ENCODE data around the gene CEP89. TPM values are rescaled to one million over a fixed set of nuclear protein-coding genes. Genes with fewer than 3 reads are reported as not detected.

Gene CEP89
- total RNA-seq, 1 donor from 2014 or later = 29.0 TPM

DNA sequence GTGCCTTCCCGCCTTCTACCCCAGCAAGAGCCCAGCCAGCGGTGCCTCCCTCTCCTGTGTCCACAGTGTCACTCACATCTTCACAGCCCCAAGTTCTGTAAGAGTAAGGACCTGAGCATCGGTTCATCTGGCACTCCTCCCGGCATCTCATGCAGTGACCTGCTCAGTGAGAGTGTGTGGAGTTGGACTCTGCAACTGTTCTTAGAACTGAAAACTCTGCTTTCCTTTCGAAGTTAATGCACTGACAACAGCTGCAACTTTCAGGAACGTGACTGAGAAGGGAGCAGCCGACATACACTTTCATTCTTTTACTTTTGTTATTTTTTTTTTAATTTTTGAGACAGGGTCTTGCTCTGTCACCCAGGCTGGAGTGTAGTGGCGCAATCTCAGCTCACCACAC lies 41.2 kb downstream of the CEP89 start:
- peaks cover 57% of the 10 kb centered on the region for H3K36me3 Mint-ChIP-seq
- no peak overlapping the region for H3K4me3 Mint-ChIP-seq
- no peaks in the 10 kb centered on the region for H3K4me1 Mint-ChIP-seq
- no peaks in the 10 kb centered on the region for H3K27me3 Mint-ChIP-seq (ENCODE audit: low read depth)
- DNase-seq (ENCODE audit: low spot score in 2 of 2, unreplicated experiment in 2 of 2) = no peak
- H3K27ac Mint-ChIP-seq = no peak overlapping the region
- TF ChIP-seq, protein P1, sequence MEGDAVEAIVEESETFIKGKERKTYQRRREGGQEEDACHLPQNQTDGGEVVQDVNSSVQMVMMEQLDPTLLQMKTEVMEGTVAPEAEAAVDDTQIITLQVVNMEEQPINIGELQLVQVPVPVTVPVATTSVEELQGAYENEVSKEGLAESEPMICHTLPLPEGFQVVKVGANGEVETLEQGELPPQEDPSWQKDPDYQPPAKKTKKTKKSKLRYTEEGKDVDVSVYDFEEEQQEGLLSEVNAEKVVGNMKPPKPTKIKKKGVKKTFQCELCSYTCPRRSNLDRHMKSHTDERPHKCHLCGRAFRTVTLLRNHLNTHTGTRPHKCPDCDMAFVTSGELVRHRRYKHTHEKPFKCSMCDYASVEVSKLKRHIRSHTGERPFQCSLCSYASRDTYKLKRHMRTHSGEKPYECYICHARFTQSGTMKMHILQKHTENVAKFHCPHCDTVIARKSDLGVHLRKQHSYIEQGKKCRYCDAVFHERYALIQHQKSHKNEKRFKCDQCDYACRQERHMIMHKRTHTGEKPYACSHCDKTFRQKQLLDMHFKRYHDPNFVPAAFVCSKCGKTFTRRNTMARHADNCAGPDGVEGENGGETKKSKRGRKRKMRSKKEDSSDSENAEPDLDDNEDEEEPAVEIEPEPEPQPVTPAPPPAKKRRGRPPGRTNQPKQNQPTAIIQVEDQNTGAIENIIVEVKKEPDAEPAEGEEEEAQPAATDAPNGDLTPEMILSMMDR (IDR thresholded peaks at IDR 0.05; ENCODE audit: unreplicated experiment) = no peak
- peaks cover 14% of the 10 kb centered on the region for H3K9me3 Mint-ChIP-seq

DNA sequence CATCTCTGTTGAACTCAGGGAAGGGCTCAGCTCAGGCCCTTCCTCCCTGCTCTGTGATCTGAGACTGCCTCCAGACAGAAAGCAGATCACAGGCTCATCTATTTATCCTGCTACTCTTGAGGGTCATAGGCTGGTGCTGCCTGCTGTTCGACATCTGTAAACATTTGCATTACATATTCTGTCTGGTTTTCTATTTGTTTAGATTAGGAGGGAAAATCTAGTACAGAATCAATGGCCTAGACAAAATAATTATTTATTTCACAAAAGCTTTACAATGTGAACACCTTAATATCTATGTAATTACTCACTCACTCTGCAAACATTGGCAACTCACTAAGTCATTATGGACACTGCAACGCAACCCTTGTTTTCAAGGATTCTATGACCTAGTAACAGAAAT lies 43.0 kb downstream of the CEP89 start:
- no peaks in the 10 kb centered on the region for H3K27me3 Mint-ChIP-seq (ENCODE audit: low read depth)
- peaks cover 58% of the 10 kb centered on the region for H3K36me3 Mint-ChIP-seq
- no peaks in the 10 kb centered on the region for H3K4me1 Mint-ChIP-seq
- peaks cover 14% of the 10 kb centered on the region for H3K9me3 Mint-ChIP-seq
- no peak overlapping the region for H3K4me3 Mint-ChIP-seq
- TF ChIP-seq, protein P1 (IDR thresholded peaks at IDR 0.05; ENCODE audit: unreplicated experiment) = no peak
- no peak for DNase-seq (ENCODE audit: low spot score in 2 of 2, unreplicated experiment in 2 of 2)
- no peak overlapping the region for H3K27ac Mint-ChIP-seq

DNA sequence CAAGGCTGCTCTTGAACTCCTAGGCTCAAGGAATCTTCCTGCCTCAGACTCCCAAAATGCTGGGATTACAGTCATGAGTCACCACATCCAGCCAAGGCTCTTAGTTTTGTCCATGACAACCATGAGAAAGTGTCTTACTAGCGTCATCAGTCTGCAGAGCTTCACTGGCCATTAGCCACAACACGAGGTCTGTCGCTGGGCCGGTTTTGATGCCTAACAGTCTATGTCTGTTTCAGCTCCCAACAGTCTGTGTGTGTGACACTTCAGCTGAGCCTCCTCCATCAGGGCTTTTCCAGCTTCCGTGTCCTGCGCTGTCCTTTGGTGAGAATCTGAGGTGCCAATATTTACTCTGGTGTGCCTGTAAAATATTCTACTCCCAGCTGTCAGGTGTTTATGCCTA lies 47.6 kb downstream of the CEP89 start:
- Mint-ChIP-seq H3K9me3 (peaks cover 11% of the 10 kb centered on the region), H3K4me1 (no peaks in the 10 kb centered on the region), H3K36me3 (peaks cover 50% of the 10 kb centered on the region), H3K27ac (no peak overlapping the region), H3K4me3 (no peak overlapping the region), H3K27me3 (ENCODE audit: low read depth) (no peaks in the 10 kb centered on the region)
- TF ChIP-seq, protein P1 (IDR thresholded peaks at IDR 0.05; ENCODE audit: unreplicated experiment) = no peak
- no peak for DNase-seq (ENCODE audit: low spot score in 2 of 2, unreplicated experiment in 2 of 2)

DNA sequence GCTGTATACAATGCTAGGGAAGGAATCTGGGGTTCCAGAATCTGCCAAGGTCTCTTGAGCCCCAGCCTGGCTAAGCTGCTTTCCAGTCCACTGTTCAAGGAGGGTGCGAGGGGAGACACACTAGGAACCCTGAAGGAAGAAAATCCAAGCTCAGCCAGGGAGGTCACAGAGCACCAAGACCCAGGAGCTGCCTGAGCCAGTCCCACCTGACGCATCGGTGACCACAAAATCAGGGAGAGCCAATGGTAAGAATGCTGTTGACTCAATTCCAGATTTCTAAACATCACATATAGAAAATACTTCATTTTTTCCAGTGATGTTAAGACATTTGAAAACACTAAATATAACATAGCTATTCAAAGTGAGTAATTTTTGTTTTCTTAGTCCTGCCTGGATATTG lies 50.1 kb downstream of the CEP89 start:
- Mint-ChIP-seq H3K27ac (no peak overlapping the region), H3K36me3 (peaks cover 37% of the 10 kb centered on the region), H3K4me3 (no peak overlapping the region), H3K4me1 (peaks cover 14% of the 10 kb centered on the region), H3K9me3 (no peaks in the 10 kb centered on the region), H3K27me3 (ENCODE audit: low read depth) (no peaks in the 10 kb centered on the region)
- no peak for DNase-seq (ENCODE audit: low spot score in 2 of 2, unreplicated experiment in 2 of 2)
- TF ChIP-seq, protein P1 (IDR thresholded peaks at IDR 0.05; ENCODE audit: unreplicated experiment) = no peak

DNA sequence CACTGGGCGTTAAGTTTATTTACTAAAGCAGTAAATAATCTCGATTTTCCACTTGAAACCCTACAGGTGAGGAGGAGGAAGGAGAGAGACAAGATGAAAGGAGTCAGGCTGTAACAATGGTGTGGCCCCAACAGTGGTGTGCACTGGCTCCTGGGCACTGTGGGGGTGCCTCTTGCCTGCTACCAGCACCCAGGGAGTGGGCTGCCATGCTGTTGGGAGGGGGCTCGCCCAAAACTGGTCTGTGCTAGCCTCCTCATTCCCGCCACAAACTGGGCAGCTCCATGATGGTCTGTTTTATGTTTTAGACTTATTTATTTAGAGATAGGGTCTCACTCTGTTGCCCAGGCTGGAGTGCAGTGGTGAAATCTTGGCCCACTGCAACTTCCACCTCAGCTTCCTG lies 52.4 kb downstream of the CEP89 start:
- no peak for DNase-seq (ENCODE audit: low spot score in 2 of 2, unreplicated experiment in 2 of 2)
- no peak overlapping the region for H3K27ac Mint-ChIP-seq
- peaks cover 14% of the 10 kb centered on the region for H3K4me1 Mint-ChIP-seq
- no peaks in the 10 kb centered on the region for H3K9me3 Mint-ChIP-seq
- H3K4me3 Mint-ChIP-seq = no peak overlapping the region
- TF ChIP-seq, protein P1 (IDR thresholded peaks at IDR 0.05; ENCODE audit: unreplicated experiment) = no peak
- H3K27me3 Mint-ChIP-seq (ENCODE audit: low read depth) = no peaks in the 10 kb centered on the region
- peaks cover 28% of the 10 kb centered on the region for H3K36me3 Mint-ChIP-seq

DNA sequence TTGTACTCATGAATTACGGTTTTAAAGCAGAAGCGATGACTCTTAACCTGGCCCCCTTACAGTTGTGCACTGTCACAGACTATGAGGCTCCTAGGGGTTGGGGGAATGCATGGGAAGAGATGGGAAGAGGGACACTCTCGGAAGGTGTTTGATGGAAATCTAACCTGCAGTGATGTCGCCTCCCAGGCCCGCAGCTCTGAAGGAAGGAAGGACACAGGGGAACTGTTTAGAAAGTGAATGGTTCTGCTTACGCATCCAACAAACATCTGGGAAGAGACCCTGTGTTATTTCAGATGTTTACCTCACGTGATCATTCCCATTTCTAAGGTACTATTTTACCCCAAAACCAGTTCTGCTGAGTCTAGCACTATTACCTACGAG lies 54.2 kb downstream of the CEP89 start:
- Mint-ChIP-seq H3K9me3 (no peaks in the 10 kb centered on the region), H3K4me1 (peaks cover 14% of the 10 kb centered on the region), H3K27me3 (ENCODE audit: low read depth) (no peaks in the 10 kb centered on the region), H3K27ac (peak overlapping the region; percentile 59), H3K36me3 (peaks cover 17% of the 10 kb centered on the region), H3K4me3 (no peak overlapping the region)
- TF ChIP-seq, protein P1 (IDR thresholded peaks at IDR 0.05; ENCODE audit: unreplicated experiment) = no peak
- DNase-seq (ENCODE audit: low spot score in 2 of 2, unreplicated experiment in 2 of 2) = no peak
